HG03045 (cell line): ENCODE data around the gene CNRIP1.

Experiments used
- ATAC-seq: cut with Tn5 transposase; IDR thresholded peaks from one replicate; pipeline ENCODE4 v1.9.1; 2021; ENCODE audit warnings: mild to moderate bottlenecking, moderate library complexity; ENCODE audit not compliant: unreplicated experiment

CNRIP1 gene

DNA sequence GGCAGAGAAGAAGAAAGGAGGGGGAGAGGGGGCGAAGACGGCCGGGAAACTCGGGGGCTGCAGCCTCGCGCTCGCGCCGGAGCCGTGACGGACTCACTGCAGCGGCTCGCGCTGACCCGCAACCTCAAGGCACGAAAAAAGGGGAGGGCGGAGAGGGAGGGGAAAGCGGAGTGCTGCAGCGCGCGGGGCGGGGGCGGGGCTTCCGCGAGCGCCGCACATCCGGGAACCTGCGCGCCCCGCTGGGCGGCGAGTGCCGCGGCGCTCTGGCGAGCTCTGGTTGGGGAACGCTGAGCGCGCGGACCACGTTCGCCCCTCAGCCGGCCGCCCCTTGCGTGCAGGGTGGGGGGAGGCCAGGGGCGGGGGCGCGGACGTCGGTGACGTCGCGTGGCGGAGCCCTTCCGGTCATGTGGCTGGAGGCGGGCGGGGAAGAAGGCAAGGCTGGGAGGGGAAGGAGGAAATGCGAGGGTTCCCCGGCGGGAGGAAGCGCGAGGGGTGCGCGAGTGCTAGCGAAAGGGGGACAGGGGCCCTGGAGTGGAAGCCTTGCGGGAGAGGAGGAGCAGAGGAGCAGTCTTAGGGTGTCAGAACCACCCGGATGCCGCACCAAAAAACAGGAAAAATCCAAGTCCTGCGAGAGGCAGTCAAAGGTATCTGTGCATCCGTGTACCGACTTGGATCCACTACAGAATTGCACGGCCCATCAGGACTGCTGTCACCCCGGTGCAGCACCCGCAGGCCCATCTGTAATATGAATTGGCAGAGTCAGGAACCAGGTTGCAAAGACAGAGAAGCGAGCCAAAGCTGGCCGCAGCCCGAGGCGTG lies 67.1 kb downstream of the CNRIP1 start, which contains the start of gene PPP3R1:
Gene PPP3R1 (minus strand): TSS at position 133 of the 819 bp plus-strand sequence. CDS start 405 bp downstream, outside the sequence.
- peak; percentile 82 for ATAC-seq

DNA sequence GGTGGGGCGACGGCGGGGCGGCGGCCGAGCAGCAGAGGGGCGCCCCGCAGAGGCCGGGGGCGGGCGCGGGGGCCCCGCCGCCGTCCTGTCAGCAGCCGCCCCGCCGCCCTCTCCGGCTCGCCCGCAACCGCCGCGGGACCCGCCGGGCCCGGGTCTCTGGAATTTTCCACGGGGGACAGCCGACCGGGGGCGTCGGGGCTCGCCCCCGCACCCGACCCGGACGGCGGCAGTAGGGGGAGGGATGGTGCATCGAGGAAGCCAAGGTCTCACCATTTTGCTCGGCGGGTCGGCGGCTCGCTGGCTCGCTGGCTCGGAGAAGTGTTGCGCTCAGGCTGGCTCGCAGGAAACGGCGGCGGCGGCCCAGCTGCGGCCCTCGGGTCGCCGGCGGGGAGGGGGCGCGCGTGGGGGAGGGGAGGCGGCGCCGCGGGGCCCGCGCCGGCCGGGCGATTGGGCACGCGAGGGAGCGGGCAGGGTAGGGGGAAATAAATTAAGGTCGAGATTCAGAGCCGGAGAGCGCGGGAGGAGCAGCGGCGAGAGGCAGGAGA lies 67.8 kb downstream of the CNRIP1 start:
- peak; percentile 13 for ATAC-seq

DNA sequence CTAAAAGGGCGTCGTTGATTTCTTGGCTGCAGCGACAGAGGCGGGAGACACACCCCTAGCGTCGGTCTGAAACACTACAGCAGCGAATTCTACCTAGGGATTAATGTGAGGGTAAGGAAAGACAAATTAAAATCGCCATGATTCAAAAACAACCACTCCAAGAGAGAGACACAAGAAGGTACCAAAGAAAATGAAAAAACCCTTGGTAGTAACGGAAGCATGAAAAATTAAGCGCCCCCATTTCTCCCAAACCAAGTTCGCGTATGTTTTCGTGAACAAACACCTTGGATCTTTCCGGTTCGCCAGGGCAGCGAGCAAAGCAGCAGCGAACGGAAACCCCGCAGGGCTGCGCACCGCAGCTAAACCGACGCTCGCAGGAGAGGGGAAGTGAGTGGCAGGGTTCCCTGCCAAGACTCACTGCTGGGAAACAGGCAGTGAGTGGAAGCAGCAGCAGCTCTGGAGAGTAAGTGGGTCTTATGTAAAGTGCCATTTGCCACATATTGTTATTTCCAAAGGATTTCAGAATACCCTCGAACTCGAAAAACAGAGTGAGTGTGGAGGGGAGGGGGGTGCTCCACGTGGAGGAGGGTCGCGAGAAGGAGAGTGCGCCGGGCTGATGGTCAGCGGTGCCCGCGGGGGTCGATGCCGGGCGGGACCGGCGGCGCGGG lies 68.4 kb downstream of the CNRIP1 start:
- ATAC-seq: peak; percentile 50

DNA sequence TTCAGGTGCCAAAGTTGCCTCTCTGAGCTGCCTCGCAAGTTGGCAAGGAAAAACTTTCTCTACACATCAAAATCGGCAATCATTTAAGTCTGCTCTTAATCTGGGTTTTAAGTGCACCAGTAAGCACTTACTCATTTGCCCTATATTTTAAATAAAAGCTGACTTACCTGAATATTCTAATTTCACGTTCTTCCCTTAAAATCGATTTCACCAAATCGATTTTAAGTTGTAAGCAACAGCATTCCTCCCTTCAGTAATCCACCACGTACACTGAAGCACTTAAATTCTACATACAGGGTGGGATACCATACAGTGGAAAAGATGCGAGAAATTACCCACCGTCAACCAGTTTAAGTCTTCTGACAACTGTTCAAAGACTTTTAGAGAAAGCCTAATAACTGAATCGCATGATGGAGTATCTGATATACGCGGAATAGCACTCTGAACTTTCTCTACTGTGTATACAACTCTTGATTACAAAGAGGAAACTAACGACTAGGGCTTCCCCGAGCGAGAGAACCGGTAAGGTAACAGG lies 69.0 kb downstream of the CNRIP1 start:
- ATAC-seq: no peak

DNA sequence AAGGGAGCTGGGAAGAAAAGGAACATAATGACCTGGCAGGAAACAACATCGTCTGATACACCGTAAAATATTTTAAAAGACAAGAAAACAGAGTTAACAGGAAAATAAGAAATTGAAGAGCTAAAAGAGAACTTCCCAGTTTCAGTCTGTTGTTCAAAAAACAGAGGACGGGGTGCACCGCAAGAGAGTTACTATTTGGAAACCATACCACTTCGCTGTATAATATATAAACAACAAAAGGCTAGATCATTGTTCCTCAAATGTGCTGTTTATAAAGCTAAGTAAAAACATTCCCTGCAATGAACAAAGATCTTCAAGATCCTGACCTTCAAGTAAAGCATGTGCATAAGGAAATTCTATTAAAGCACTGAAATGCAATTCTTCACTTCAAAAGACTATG lies 69.6 kb downstream of the CNRIP1 start:
- ATAC-seq: no peak

DNA sequence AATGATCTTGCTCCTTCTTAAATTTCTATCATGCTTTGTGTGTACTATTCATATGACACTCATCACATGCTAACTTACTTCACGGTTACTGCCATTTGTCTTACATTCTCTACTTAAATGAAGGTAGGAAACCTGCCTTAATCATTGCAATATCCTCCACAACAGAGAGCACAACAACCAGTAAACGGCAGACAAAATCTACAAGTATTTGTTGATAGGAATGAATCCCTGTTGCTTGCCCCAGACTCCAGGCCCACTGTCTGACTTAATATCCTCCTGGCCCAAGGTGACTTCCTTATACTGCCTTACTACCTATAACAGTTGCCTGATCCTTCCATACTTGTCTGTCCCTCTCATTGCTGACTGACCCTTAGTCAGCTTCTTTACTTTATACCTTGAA lies 70.9 kb downstream of the CNRIP1 start:
- no peak for ATAC-seq

DNA sequence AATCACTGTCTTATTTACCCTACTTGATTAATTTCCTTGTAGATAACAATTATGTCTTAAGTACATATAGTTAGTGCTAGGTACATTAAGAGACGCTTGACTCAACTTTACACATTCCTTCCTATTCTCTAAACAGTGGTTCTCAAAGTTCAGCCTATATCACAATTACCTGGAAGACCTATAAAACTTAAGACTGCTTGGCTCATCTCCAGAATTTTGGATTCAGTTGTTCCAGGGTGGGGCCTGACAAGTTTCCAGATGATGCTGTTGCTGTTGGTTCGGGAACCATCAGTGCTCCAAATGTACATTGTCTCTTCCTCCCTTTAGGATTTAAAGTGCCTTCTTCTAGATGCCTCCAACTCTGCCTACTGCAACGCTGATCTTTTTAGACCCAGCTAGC lies 71.4 kb downstream of the CNRIP1 start:
- ATAC-seq: no peak

DNA sequence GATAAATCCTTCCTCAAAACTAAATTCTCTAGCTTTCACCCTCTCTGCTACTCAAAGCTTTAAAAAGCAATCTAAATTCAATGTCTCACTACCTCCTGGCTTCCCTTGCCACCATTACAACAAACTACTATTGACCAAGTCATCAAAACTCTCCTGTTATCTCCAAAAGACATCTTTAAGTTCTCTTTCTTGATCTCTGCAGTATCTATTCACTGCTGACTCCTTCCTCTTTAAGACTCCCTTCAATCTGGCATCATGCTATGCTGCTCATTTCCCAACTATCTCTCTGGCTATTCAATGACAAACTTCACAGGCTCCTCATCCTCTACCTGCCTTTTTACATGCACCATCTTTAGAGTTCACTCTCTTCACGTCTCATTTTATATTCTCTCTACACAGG lies 73.4 kb downstream of the CNRIP1 start:
- no peak for ATAC-seq

DNA sequence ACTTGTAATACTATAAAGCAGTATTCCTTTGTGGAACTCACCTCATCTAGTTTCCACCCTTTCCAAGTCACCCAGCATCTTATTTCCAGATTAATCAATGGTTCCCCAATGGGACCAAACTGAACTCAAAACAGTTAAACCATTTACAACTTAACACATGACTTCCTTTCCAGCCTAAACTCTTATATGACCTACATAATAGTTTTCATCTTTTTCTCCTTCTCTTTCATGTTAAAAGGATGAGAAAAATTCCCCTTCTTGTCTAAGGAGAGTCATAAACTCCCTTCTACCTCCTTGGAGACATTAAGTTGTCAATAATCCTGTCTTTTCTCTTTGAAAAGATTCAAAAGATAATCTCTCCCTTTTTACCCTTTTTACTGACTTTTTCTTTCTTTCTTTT lies 74.1 kb downstream of the CNRIP1 start:
- ATAC-seq: no peak

DNA sequence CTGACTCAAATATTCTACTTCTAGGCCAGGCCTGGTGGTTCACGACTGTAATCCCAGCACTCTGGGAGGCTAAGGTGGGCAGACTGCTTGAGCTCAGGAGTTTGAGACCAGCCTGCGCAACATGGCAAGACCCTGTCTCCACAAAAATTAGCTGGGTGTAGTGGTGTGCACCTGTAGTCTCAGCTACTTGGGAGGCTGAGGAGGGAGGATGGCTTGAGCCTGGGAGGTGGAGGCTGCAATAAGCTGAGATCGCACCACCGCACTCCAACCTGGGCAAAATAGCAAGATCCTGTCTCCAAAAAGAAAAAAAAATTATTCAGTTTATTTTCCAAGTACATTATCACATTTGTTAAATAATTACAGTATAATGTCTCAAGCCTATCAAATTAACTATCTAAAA lies 74.7 kb downstream of the CNRIP1 start:
- ATAC-seq: no peak

DNA sequence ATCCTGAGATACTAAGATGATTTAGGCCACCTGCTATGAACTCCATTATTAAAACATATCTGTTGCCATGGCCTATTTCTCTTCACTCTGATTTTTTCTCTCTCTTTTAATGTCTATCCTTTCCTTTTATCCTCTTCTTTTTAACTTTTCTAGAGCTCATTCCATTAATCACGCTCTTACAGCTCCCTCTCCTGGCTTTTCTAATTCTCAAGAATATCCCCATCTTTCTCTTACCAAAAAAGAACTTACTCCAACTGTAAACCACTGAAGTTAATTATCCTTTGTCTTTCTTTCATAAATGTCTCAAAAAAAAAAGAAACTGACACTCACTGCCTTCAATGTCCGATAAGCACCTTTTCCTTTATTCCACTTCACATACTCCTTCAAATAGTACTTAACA lies 75.3 kb downstream of the CNRIP1 start:
- no peak for ATAC-seq
